ENCODE measurements around the gene PLXDC2. TPM values are rescaled to one million over a fixed set of nuclear protein-coding genes. Genes with fewer than 3 reads are reported as not detected.

Gene PLXDC2
- total RNA-seq, 1 experiment from 2014 or later, result 0.20 TPM

DNA sequence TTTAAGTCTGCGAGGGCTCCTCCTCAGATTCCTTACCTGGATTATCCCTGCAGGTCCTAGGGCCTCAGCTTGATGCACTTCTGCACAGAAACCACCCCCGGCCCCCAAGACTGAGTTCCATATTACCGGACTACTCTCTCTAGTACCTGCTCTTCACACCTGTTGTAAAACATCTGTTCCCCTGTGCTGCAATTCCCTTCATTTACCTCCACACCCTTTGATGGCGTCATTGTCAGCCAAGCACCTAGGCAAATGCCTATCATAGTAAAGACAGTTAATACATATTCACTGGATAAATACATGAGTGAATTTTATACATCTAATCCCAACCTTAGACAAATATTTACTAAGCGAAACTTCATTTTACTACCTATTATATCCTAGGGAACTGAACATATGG lies 275.5 kb downstream of the PLXDC2 start:
- DNase-seq (ENCODE audit: low read depth, low spot score), result no peak
- intact Hi-C loops (cut with micrococcal nuclease), result no loop called here
- Histone ChIP-seq H3K4me1 (ENCODE audit: control insufficient read depth in 1 of 2, insufficient read depth in 2 of 2, low read length in 2 of 2) (no peaks in the 10 kb centered on the region), H3K9me3 (ENCODE audit: control insufficient read depth in 1 of 2, insufficient read depth in 1 of 2, low read depth in 1 of 2, low read length in 2 of 2) (peaks cover 12 to 38% of the 10 kb centered on the region in 2 experiments; a peak in 3 of 4 replicates), H3K27ac (ENCODE audit: low read depth, low read length) (no peak overlapping the region), H4K20me1 (ENCODE audit: insufficient read depth) (no peaks in the 10 kb centered on the region), H3K79me2 (ENCODE audit: insufficient read depth, low read length) (no peaks in the 10 kb centered on the region), H3K4me3 (replicated peaks in 1 of 2; ENCODE audit: low read depth in 1 of 2, low read length in 2 of 2) (no peak overlapping the region), H3K36me3 (ENCODE audit: control insufficient read depth in 1 of 2, insufficient read depth in 2 of 2, low read length in 2 of 2) (no peaks in the 10 kb centered on the region), H3K9ac (ENCODE audit: low read length) (no peak overlapping the region), H3K9me2 (ENCODE audit: insufficient read depth) (no peaks in the 10 kb centered on the region), H2AFZ (ENCODE audit: low read depth, low read length, poor library complexity, severe bottlenecking) (no peak overlapping the region), H3K27me3 (ENCODE audit: insufficient read depth, low read length) (no peaks in the 10 kb centered on the region), H3K4me2 (ENCODE audit: low read length) (no peak overlapping the region)
- ChIA-PET RAD21 (ENCODE audit: low non-redundant PET in 1 of 2, low total read pairs in 2 of 2, uncharacterized antibody in 2 of 2, unreplicated experiment in 2 of 2) (no interaction called here), CTCF (no interaction called here), POLR2A (no interaction called here)
- BruUV-seq (replicated peaks), result no TSS peak
- ATAC-seq, result no peak
- TF ChIP-seq, protein P1, sequence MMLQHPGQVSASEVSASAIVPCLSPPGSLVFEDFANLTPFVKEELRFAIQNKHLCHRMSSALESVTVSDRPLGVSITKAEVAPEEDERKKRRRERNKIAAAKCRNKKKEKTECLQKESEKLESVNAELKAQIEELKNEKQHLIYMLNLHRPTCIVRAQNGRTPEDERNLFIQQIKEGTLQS (IDR thresholded peaks at IDR 0.05), result no peak
- TF ChIP-seq EZH2 (IDR thresholded peaks at IDR 0.05) (no peak), CEBPB (IDR thresholded peaks at IDR 0.05; ENCODE audit: low read depth) (no peak), EGR1 (IDR thresholded peaks at IDR 0.05; ENCODE audit: low read depth) (no peak), SRF (IDR thresholded peaks at IDR 0.05; ENCODE audit: low read depth) (no peak), ZNF274 (IDR thresholded peaks at IDR 0.05; ENCODE audit: low read depth, low read length) (no peak), TCF7L2 (IDR thresholded peaks at IDR 0.05; ENCODE audit: borderline replicate concordance, extremely low read depth, insufficient read depth, insufficient read length) (no peak)
- TF ChIP-seq, protein P2, sequence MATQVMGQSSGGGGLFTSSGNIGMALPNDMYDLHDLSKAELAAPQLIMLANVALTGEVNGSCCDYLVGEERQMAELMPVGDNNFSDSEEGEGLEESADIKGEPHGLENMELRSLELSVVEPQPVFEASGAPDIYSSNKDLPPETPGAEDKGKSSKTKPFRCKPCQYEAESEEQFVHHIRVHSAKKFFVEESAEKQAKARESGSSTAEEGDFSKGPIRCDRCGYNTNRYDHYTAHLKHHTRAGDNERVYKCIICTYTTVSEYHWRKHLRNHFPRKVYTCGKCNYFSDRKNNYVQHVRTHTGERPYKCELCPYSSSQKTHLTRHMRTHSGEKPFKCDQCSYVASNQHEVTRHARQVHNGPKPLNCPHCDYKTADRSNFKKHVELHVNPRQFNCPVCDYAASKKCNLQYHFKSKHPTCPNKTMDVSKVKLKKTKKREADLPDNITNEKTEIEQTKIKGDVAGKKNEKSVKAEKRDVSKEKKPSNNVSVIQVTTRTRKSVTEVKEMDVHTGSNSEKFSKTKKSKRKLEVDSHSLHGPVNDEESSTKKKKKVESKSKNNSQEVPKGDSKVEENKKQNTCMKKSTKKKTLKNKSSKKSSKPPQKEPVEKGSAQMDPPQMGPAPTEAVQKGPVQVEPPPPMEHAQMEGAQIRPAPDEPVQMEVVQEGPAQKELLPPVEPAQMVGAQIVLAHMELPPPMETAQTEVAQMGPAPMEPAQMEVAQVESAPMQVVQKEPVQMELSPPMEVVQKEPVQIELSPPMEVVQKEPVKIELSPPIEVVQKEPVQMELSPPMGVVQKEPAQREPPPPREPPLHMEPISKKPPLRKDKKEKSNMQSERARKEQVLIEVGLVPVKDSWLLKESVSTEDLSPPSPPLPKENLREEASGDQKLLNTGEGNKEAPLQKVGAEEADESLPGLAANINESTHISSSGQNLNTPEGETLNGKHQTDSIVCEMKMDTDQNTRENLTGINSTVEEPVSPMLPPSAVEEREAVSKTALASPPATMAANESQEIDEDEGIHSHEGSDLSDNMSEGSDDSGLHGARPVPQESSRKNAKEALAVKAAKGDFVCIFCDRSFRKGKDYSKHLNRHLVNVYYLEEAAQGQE (IDR thresholded peaks at IDR 0.05; ENCODE audit: low read depth), result no peak

Data from HCT116 (cell line).